SK-N-SH treated with all-trans-retinoic acid at 6 μM for 48 hours (cell line): ENCODE measurements around the gene ROMO1.

Experiments used
- ATAC-seq: fragments of 200-7000 bp; cut with Tn5 transposase; 3 replicates; pipeline ENCODE4 v1.9.1; 2020; ENCODE audit warnings: mild to moderate bottlenecking, moderate library complexity
- ARNTL ChIP-seq: fragments of 450-650 bp; formaldehyde crosslinking; IDR thresholded peaks from 2 replicates; pipeline ENCODE4 v1.5.0; 2020; ENCODE audit warnings: low read depth, mild to moderate bottlenecking, moderate library complexity, borderline replicate concordance
- BACH2 ChIP-seq: fragments of 250-450 bp; sonication (Bioruptor Pico); IDR thresholded peaks from 2 replicates; pipeline ENCODE4 v1.9.0; 2021; ENCODE audit warnings: mild to moderate bottlenecking, borderline replicate concordance
- CREB5 ChIP-seq: fragments of 250-450 bp; sonication (Bioruptor Pico); IDR thresholded peaks from 2 replicates; pipeline ENCODE4 v1.5.1; 2020; ENCODE audit warnings: low read depth, mild to moderate bottlenecking, moderate library complexity
- CSDC2 ChIP-seq: fragments of 250-450 bp; sonication (Bioruptor Pico); IDR thresholded peaks from 2 replicates; pipeline ENCODE4 v1.5.0; 2020; ENCODE audit warnings: mild to moderate bottlenecking, moderate library complexity
- ESRRG ChIP-seq: fragments of 250-450 bp; sonication (Bioruptor Pico); IDR thresholded peaks from 2 replicates; pipeline ENCODE4 v1.6.1; 2021; ENCODE audit warnings: mild to moderate bottlenecking
- GLIS3 ChIP-seq: fragments of 250-450 bp; sonication (Bioruptor Pico); IDR thresholded peaks from 2 replicates; pipeline ENCODE4 v1.5.0; 2020; ENCODE audit warnings: mild to moderate bottlenecking, moderate library complexity
- ISL1 ChIP-seq: fragments of 250-450 bp; sonication (Bioruptor Pico); IDR thresholded peaks from 2 replicates; pipeline ENCODE4 v2.1.2; 2022; ENCODE audit warnings: mild to moderate bottlenecking, moderate library complexity
- OSR1 ChIP-seq: fragments of 250-450 bp; sonication (Bioruptor Pico); IDR thresholded peaks from 2 replicates; pipeline ENCODE4 v1.8.0; 2022; ENCODE audit warnings: moderate library complexity, mild to moderate bottlenecking, inconsistent platforms
- PATZ1 ChIP-seq: fragments of 250-450 bp; sonication (Bioruptor Pico); IDR thresholded peaks from 2 replicates; pipeline ENCODE4 v1.8.0; 2020; ENCODE audit warnings: mild to moderate bottlenecking, moderate library complexity, borderline replicate concordance
- POU6F1 ChIP-seq: fragments of 250-450 bp; sonication (Bioruptor Pico); IDR thresholded peaks from 2 replicates; pipeline ENCODE4 v1.8.0; 2021; ENCODE audit warnings: low read depth, mild to moderate bottlenecking, moderate library complexity, borderline replicate concordance
- PPARA ChIP-seq: fragments of 250-450 bp; sonication (Bioruptor Pico); IDR thresholded peaks from 2 replicates; pipeline ENCODE4 v1.5.0; 2020; ENCODE audit warnings: mild to moderate bottlenecking, borderline replicate concordance
- RARB ChIP-seq: fragments of 250-450 bp; sonication (Bioruptor Pico); IDR thresholded peaks from 2 replicates; pipeline ENCODE4 v1.8.0; 2021; ENCODE audit warnings: mild to moderate bottlenecking, moderate library complexity
- SNAI2 ChIP-seq: fragments of 250-450 bp; sonication (Bioruptor Pico); IDR thresholded peaks from 2 replicates; pipeline ENCODE4 v1.5.0; 2020; ENCODE audit warnings: mild to moderate bottlenecking, moderate library complexity
- TCF4 ChIP-seq: fragments of 250-450 bp; sonication (Bioruptor Pico); IDR thresholded peaks from 2 replicates; pipeline ENCODE4 v1.8.0; 2021; ENCODE audit warnings: mild to moderate bottlenecking, moderate library complexity, borderline replicate concordance
- TOX ChIP-seq: fragments of 250-450 bp; sonication (Bioruptor Pico); IDR thresholded peaks from 2 replicates; pipeline ENCODE4 v1.8.0; 2021; ENCODE audit warnings: mild to moderate bottlenecking, moderate library complexity, borderline replicate concordance
- TSHZ2 ChIP-seq: fragments of 250-450 bp; sonication (Bioruptor Pico); IDR thresholded peaks from 2 replicates; pipeline ENCODE4 v1.5.0; 2020; ENCODE audit warnings: mild to moderate bottlenecking, moderate library complexity
- ZC3H10 ChIP-seq: fragments of 250-450 bp; sonication (Bioruptor Pico); IDR thresholded peaks from 2 replicates; pipeline ENCODE4 v1.5.1; 2021; ENCODE audit warnings: mild to moderate bottlenecking, moderate library complexity
- ZFP3 ChIP-seq: fragments of 250-450 bp; sonication (Bioruptor Pico); IDR thresholded peaks from 2 replicates; pipeline ENCODE4 v1.5.0; 2020; ENCODE audit warnings: mild to moderate bottlenecking, moderate library complexity
- ZFP30 ChIP-seq: fragments of 450-650 bp; formaldehyde crosslinking; IDR thresholded peaks from 2 replicates; pipeline ENCODE4 v1.5.0; 2022; ENCODE audit warnings: mild to moderate bottlenecking, moderate library complexity
- ZNF565 ChIP-seq: fragments of 450-650 bp; formaldehyde crosslinking; conservative IDR thresholded peaks from 2 replicates; pipeline ENCODE4 v1.5.0; 2020; ENCODE audit warnings: low read depth, mild to moderate bottlenecking, moderate library complexity
- ZNF70 ChIP-seq: fragments of 450-650 bp; formaldehyde crosslinking; IDR thresholded peaks from 2 replicates; pipeline ENCODE4 v1.5.0; 2020; ENCODE audit warnings: mild to moderate bottlenecking, moderate library complexity
- ZNF8 ChIP-seq: fragments of 450-650 bp; formaldehyde crosslinking; IDR thresholded peaks from 2 replicates; pipeline ENCODE4 v1.5.0; 2020; ENCODE audit warnings: mild to moderate bottlenecking, moderate library complexity

The ROMO1 gene

GRCh38 chr20:35651958-35652357, 47.2 kb upstream of the ROMO1 start:
- TF ChIP-seq TSHZ2 (CRISPR knock-in tag) (no peak), GLIS3 (CRISPR knock-in tag) (no peak), OSR1 (no peak), RARB (CRISPR knock-in tag) (no peak), TCF4 (CRISPR knock-in tag) (no peak), ISL1 (CRISPR knock-in tag) (no peak), ZFP3 (no peak), ZNF565 (no peak), ESRRG (no peak), ZC3H10 (CRISPR knock-in tag) (no peak)
- no peak for ATAC-seq

- TF ChIP-seq POU6F1 (CRISPR knock-in tag): no peak
- TF ChIP-seq CSDC2 (CRISPR knock-in tag): no peak
- no peak for TF ChIP-seq SNAI2
- TF ChIP-seq ISL1 (CRISPR knock-in tag): no peak
- no peak for TF ChIP-seq ZFP30 (CRISPR knock-in tag)
- no peak for TF ChIP-seq OSR1
- no peak for TF ChIP-seq ESRRG
- no peak for TF ChIP-seq ZNF8 (CRISPR knock-in tag)
- no peak for TF ChIP-seq TOX
- no peak for TF ChIP-seq ZC3H10 (CRISPR knock-in tag)
- TF ChIP-seq GLIS3 (CRISPR knock-in tag): no peak
- TF ChIP-seq TCF4 (CRISPR knock-in tag): no peak
- no peak for TF ChIP-seq TSHZ2 (CRISPR knock-in tag)
- no peak for TF ChIP-seq PPARA (CRISPR knock-in tag)
- TF ChIP-seq ZFP3: no peak
- no peak for TF ChIP-seq CREB5 (CRISPR knock-in tag)
- no peak for TF ChIP-seq RARB (CRISPR knock-in tag)
- no peak for TF ChIP-seq ZNF70
- no peak for TF ChIP-seq ARNTL (CRISPR knock-in tag)
- TF ChIP-seq, all 23 proteins: peak for 0
- ATAC-seq: no peak
Observed at GRCh38 chr20:35652641-35653429, 46.4 kb upstream of the ROMO1 start.

GRCh38 chr20:35653430-35653734, 45.8 kb upstream of the ROMO1 start:
- no peak for TF ChIP-seq GLIS3 (CRISPR knock-in tag)
- no peak for TF ChIP-seq RARB (CRISPR knock-in tag)
- no peak for TF ChIP-seq ZC3H10 (CRISPR knock-in tag)
- TF ChIP-seq PATZ1 (CRISPR knock-in tag): no peak
- TF ChIP-seq BACH2: no peak
- no peak for TF ChIP-seq TCF4 (CRISPR knock-in tag)
- ATAC-seq: no peak
